AG09319 (cell line): ENCODE results near the gene CA10.

ENCODE experiments used
- DNase-seq: peaks from one replicate; pipeline ENCODE4 v3.0.0-alpha.2; 2010; ENCODE audit warnings: low read depth; ENCODE audit errors: extremely low read depth
- CTCF ChIP-seq: IDR thresholded peaks from 2 replicates; pipeline ENCODE4 v1.5.1; 2011; ENCODE audit warnings: low read depth, mild to moderate bottlenecking, inconsistent platforms, low read length, moderate library complexity

Gene CA10

GRCh38 chr17:51913491-51914205 is 244.9 kb downstream of the CA10 start:
- TF ChIP-seq CTCF = no peak
- DNase-seq = no peak

- no peak for TF ChIP-seq CTCF
- DNase-seq = no peak
These were observed 245.6 kb downstream of the CA10 start for GRCh38 chr17:51912939-51913338.

- DNase-seq = no peak
- no peak for TF ChIP-seq CTCF
These were observed 247.3 kb downstream of the CA10 start for GRCh38 chr17:51911237-51911636.

- TF ChIP-seq CTCF = no peak
- no peak for DNase-seq
These were observed 248.5 kb downstream of the CA10 start for GRCh38 chr17:51909971-51910370.

GRCh38 chr17:51908841-51909537 is 249.5 kb downstream of the CA10 start:
- no peak for TF ChIP-seq CTCF
- DNase-seq = no peak

- no peak for TF ChIP-seq CTCF
- DNase-seq = no peak
These were observed 251.5 kb downstream of the CA10 start for GRCh38 chr17:51907041-51907440.

- no peak for TF ChIP-seq CTCF
- no peak for DNase-seq
These were observed 254.1 kb downstream of the CA10 start for GRCh38 chr17:51904379-51904778.
